HL-60/S4 treated with retinoic acid at 250 ng/mL for 4 days and 3 days (cell line): ENCODE measurements around the gene TEX51.

Experiments
- in situ Hi-C: fragments of 300-500 bp; cut with MboI; formaldehyde crosslinking; loops from 2 replicates; pipeline ENCODE4 v1.7.0; 2022; ENCODE audit warnings: low sequenced_read_pairs

TEX51 gene

DNA sequence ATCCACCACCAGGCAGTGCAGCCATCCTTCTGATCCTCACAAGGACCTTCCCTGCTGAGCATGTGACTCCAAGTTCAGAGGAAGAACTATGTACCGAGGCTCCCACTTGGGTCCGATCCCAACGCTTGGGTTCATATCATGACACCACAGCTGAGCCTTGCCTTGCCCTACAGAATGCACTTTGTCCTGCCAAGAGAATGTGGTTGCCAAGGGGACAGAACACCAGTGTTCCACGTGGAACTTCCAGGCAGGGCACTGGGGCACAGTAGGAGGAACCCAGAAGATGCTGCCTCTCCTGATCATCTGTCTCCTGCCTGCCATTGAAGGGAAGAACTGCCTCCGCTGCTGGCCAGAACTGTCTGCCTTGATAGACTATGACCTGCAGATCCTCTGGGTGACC, at the start of gene TEX51:
Gene TEX51 (plus strand): TSS at position 255 of the 400 bp plus-strand sequence. CDS start 29 bp downstream, at position 284.
- in situ Hi-C loops, result no loop called here

DNA sequence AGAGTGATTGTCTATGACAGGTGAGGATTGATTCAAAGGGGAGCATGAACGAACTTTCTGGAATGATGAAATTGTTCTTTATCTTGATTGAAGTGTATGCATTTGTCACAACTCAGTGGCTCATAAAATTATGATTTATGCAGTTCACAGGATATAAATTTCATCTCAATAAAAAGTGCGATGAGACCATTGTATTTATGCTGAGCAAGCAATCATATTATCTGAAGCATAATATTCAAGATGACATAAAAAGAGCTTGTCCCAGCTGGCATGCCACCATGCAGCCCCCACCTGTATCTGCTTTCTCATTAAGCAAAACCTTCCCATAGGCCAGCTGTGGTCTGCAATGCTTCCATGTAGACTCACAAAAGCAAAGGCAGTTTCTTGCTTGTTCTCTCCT, 49.6 kb upstream of the TEX51 start:
- in situ Hi-C loops, result no loop called here

DNA sequence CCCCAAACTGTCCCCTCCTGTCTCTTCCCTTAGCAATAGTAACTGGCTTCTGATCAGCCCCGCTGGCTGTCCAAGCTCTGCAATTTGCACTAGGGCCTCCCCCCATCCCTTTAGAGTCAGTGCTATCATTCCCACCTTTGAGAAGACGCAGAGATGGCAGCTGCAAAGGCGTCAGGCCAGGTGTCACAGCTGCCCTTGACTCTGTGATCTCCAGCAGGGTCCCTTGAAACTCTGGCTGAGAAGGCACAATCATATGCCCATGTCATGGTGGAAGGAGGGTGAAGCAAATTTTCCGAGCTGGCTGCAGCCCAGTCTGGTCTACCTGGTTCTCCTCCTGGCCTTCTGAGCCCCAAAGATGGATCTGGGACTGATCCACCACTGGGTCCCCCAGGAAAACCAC, 49.2 kb upstream of the TEX51 start:
- in situ Hi-C loops, result no loop called here

DNA sequence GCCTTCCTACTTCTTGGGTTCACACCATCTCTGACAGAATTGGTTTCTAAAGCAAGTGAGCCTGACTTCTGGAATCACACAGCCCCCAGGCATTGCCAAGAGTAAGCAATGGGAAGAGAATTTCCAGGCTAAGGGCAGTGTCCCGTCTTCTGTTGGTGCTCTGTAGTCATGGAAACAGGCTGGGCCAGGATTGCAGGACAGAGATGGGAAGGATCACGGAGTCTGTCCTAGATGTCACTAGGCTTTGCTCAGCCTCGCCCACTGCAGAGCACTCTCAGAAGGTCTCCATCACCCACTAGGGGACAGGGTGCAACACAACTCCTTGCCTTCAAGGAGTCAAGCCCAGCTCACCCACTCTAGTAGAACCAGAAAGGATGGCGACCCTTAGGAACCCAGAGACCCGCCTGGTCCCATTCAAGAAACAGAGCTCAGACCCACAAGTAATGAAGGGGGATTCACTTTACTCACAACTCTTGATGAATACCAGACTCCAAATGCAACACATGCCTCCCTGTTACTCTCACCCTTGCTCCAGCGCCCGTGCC, 48.6 kb upstream of the TEX51 start:
- in situ Hi-C loops, result no loop called here

DNA sequence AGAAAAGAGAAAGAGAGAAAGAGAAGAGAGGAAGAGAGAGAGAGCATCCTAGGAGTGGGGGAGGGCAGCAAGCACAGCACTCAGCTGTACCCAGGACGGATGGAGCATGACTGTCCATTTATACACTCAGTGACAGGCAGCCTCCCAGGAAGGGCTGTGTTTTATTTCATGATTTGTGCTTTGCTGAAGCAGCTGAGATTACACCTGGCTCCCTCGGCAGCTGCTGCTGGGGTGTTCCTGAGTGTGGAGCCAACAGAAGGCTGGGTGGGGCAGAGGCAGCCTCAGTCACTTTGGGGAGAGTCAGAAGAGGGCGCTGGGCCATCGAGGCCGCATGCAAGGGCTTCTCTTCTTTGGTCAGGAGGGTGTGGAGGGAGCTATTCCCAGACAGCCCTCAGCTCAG, 47.8 kb upstream of the TEX51 start:
- in situ Hi-C loops, result no loop called here

DNA sequence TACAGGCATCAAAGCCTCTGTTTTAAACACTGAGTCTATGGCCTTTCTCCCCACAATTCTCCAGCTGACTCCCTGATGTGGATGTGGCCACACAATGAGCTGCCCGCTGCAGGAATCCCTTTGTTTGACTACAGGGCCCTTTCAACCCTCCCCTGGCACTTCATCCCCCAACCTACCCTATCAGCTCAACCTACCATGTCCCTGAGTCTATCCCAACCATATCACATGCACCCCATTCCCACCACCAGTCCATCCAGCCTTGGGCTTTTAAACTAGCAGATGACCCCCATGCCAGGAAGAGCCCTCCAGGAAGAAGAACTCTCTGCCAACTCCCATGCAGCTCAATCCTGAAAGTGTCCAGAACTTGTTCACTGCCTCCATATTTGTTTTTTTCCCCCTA, 46.9 kb upstream of the TEX51 start:
- in situ Hi-C loops, result no loop called here

DNA sequence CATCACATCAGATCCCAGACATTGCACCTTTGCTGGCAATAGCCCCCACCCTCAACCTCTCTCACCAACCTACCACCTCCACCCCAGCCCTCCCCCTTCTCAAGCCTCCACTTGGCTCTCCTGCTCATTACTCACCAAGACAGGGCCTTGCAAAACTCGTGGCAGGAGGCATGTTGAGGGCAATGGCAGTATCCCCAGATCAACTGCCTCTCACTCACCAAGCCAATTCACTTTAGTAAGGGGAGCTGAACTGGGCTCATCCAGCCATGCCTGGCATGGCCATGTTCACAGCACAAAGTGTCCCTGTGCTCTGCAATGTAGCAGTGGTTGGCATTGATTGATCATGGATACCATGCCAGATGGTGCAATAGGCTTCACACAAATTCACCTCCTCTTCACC, 46.3 kb upstream of the TEX51 start:
- in situ Hi-C loops, result no loop called here

DNA sequence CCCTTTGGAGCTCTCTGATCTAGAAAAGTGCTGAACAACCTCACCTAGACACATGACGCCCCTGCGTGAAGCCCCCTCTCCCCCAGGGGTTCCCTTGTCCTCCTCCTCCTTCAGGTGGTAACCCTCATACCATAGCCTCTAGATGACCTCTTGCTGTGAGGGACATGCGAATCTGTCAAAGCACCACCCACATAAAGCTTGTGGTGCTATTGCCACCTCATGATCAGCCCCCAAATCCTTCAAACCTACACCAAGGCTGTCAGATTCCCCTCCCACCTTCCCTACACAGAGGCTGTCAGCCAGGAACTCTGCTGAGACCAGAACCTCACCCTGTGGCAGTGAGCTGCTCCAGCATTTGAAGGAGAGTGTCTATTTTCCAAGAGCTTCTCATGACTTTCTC, 43.1 kb upstream of the TEX51 start:
- in situ Hi-C loops, result no loop called here

DNA sequence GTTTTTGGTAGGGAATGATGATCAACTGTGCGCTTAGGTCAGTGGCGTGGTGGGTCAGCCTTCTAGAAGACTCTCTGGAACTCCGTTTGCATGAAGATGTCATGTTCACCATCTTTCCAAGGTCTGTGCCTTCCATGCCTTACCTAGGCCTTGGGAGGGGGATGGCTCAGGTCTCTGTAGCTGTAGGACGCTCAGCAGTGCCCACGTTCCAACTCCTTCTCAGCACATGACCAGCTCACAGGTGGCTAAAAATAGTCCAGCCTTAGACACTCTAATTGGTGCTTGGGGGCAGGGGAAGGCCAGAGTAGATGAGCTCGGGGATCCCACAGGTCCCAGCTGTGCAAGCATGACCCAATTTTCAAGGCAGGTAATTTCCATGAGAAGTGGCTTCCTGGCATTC, 42.3 kb upstream of the TEX51 start:
- in situ Hi-C loops, result no loop called here

DNA sequence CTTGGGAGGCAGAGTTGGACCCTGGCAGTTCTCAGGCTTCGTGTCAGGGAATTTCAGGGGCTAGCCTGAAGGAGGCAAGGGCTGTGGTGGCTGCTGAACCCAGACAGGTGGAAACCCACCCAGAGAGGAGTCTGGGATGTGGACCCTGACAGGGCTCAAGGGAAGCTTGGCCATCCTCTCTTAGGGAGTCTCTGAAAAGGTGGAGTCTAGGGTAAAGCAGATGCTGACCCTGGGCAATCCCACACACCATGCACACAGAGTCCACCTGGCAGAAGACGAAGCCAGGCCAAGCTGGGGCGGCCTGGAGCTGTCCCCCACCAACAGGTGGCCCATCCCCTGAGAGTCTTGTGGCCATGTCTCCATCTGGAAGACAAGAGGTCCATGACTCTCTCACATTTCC, 41.2 kb upstream of the TEX51 start:
- in situ Hi-C loops, result no loop called here

DNA sequence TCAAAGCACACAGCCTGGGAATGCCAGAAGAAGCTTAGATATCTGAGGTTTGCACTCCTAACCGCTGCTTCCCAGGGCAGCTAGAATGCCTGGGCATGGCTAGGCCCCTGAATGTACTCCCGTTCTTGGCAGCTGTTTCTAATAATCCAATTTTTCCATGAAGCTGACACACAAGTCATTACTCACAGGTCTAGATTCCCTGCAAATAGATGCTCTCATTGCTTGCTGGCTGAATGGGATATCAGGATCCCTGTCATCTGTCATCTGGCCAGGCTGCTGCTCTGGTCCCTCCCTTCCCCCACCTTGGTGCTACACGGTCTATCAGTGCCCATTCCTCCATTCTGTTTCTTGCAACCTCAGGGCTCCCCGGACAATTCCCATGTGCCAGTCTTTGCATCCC, 40.7 kb upstream of the TEX51 start:
- in situ Hi-C loops, result no loop called here

DNA sequence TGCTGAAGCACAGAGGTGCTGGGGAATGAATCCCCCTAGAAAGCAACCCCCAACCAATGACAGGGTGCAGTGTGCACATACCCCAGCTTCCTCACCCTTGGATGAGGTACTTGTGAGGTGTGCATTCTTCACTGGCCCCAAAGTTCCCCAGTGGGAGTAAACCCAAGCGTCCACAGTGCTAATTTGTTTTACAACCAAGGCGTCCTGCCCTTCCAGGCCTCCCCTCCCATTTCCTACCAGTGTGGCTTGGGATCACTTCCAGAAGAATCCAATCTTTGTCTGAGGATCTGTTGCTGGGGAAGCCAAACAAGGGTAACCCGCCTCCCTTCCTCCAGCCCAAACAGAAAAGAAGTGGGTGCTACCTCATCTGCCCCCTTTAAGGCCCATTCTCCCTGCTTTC, 40.3 kb upstream of the TEX51 start:
- in situ Hi-C loops, result no loop called here

DNA sequence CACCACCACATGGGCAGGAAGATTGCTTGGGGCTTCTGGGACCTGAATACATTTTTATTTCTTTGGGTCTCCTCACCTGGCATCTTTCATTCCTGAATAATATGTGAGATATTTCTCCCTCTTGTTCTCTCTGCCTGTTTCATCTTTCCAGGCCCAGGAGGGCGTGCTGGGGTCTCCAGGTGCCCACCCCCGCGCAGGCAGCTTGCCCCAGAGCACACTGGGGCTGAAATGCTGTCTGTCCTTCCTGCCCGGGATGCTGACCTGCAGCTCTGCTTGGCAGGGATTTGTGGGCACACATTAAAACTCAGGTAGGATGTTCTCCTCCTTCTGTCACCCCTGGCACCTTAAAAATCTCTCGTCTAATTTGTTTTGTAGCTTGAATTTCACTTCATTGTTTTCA, 39.7 kb upstream of the TEX51 start:
- in situ Hi-C loops, result no loop called here

DNA sequence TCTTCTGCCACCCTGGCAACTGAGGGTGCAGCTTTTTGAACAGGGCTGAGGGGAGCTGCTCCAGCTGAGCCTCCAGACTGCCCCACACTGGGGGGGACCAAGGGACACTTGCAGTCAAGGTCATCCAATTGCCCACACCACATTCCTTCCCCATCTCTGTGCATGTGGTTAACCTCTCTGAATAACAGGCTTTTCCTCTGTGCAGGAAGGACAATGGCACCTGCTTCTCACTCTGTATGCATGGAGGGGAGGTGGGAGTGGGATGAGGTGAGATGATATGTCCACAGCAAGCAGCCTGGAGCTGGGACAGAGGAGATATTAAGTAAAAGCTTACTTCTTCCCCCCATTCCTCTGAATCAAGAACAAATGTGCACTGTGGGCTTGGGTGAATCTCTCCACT, 39.1 kb upstream of the TEX51 start:
- in situ Hi-C loops, result no loop called here

DNA sequence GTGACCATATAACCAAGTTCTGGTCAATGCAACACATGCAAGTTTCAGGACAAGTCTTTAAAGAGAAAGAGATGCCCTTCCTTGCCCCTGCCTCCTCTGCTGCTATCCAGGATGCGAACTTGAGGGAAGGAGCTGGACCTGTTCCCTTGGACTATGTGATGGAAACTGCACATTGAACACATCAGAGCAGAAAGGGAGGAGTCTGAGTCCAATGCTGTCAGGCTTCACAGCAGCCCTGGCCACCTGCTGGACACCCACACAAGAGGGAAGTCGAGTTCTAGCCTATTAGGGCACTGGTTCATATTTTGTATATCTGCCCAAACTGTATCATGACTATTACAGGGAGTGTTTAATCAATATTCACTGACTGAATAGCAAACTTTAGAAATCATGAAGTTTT, 38.3 kb upstream of the TEX51 start:
- in situ Hi-C loops, result no loop called here

DNA sequence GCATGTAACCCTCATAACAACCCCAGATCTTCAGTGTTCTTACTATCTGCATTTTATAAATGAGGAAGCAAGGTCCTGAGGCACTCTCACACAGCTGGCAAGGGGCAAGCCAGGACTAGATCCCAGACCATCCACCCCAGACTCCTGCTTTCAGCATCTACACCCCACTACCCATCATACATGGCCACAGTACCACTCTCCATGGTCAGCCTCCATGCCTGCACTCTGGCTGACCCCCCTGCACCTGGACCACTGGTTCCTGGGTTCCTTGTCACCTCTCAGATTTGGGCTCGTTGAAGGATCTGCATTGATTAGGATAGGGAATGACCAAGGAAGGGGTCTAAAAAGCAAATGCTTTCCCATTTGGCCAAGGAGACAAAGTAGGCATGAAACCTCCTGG, 36.0 kb upstream of the TEX51 start:
- in situ Hi-C loops, result no loop called here

DNA sequence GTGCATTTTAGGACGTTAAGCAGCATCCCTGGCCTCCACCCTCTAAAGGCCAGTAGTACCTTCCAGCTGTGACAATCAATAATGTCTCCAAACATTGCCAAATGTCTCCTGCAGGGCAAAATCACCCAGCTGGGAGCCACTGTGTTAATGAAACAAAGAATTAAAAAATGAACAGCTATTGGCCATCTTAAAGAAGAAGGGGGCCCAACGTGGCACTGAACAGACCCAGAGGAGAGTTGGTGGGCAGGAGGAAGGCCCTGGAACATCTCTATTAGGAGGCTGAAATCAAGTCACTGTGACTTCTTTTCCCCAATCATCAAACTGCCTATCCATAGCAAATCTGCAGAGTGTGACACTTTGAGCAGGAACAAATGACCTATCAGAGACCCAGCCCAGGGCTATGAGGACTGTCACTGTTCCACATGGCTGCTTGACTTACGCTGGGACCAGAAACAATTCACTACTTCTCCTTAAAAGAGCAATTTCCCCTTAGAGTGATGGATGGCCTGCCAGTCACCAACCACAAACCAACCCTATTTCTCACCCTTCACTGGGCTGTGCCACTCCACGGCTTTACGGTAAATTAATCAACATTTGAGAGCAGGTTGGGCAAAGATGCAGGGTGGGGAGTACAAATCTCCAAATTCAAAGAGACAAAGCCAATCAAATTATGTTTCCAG, 35.2 kb upstream of the TEX51 start:
- in situ Hi-C loops, result no loop called here

DNA sequence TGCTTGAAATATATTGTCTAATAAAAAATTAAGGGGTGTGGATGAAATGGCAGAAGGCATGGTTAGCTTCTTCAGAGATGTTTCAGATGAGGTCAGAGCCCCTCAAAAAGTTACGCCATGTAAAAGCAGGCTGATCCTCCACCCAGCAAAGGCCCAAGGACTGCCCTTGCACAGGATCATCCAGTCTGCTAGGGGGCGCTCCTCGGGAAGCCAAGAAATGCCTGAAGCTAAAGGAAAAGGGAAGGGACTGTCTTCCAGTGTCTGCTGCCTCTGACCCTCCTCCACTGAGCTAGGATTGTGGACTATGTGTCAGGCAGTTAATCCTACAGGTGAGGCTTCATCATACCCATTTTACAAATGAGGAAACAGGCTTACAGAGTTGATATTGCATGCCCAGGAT, 33.8 kb upstream of the TEX51 start:
- in situ Hi-C loops, result no loop called here

DNA sequence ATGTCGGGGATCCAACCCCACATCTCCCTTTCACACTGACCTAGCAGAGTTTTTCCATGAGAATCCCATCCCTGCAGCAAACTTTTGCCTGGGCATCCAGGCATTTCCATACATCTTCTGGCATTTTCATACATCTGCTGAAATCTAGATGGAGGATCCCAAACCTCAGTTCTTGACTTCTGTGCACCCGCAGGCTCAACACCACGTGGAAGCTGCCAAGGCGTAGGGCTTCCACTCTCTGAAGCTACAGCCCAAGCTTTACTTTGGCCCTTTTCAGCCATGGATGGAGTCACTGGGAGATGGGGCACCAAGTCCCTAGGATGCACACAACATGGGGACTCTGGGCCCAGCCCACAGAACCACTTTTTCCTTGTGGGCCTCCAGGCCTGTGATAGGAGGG, 32.2 kb upstream of the TEX51 start:
- in situ Hi-C loops, result no loop called here

DNA sequence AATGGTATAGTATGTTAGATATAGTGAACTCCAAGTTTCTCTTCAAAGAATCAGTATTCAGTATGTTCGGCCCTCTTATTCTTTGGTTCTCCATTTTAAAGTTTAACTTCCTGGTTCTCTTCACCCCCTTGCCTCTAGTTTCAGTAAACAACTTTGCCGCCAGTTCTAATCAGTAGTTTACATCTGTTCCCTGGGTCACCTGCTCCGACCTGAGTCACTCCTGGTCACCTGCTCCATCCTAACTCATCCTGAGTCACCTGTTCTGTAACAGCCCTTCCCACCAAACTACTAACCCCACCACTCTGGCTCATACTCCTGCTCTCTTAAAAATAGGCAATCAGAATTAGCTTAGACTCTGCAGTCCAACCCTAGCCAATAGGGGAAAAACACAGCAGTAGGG, 23.7 kb upstream of the TEX51 start:
- in situ Hi-C loops, result no loop called here

DNA sequence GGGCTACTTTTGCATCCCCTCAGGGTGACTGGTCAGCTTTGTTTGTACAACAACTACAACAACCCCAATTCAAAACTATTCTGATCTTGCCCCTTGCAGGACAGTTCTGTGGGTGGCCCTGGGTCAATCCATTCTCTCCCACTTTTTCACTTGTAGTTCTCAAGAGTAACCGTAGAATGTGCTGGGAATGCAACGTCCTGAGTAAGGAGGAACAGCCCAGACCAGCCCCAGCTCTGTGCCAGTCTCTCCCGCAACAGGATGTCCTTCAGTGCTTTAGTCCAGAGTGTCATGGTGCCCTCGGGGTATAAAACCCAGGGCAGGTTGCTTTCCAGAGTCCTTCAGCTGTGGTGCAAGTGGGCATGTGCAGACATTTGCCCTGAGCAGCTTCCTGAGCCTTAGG, 22.1 kb upstream of the TEX51 start:
- in situ Hi-C loops, result no loop called here

DNA sequence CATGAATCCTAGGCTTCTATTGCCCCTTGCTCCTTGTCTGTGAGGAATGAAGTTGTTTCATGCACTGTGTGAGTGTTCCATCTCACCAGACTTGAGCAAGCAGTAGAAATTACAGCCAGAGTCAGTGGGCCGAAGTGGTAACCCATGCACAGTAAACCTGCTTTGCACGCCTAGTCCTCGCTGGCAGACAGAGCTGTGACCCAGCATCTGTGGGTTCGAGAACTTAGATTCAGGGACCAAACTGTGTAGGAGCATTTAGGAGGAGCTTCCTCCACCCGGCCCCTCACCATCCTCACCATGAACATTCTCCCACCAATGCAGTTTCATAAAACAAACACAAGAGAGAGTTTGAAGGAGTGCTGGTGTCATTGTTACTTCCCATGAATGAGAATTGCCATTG, 21.6 kb upstream of the TEX51 start:
- in situ Hi-C loops, result no loop called here

DNA sequence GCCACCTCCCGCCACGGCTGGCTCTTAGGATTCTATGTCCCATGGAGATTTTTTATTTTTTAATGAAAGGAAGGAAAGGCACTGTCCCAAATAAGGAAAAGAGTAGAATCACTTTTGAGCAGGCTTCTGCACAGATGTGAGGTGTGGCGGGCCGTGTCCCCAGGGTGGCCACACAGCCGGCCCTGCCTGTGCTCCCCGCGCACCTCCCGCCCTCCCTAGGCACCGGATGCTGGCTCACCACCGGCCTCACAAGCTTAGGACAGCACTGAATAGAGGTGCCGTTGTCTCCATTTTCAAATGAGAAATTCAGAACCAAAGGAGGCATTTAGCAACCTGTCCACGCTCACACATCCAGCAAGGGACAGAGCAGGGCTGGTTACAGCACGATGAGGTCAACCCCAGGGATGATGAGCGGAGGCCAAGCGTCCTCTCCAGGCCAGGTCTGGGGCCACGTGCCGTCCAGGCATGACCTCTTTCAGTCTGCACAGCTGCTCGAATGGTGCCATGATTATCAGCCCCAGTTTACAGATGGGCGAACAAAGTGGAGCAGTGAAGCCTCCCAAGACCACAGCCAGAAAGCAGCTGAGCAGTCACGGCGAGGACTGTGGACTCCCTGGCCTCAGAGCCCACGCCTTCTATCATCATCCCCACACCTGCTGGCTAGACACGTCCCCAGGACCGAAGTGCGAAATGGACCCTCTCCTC, 20.7 kb upstream of the TEX51 start:
- in situ Hi-C loops, result no loop called here
